CD4-positive, alpha-beta memory T cell (primary cell): ENCODE measurements around the gene ATXN7. TPM values are rescaled to one million over a fixed set of nuclear protein-coding genes. Genes with fewer than 3 reads are reported as not detected.

Experiments used
- CTCF ChIA-PET: fragments of 350-600 bp; sonication (Branson Sonifier 250); formaldehyde crosslinking; loops from one replicate; lab custom pipeline; 2021; ENCODE audit warnings: inconsistent platforms; ENCODE audit not compliant: partially characterized antibody; lab: Charles Lee
- POLR2A ChIA-PET: fragments of 350-600 bp; sonication (Branson Sonifier 250); formaldehyde crosslinking; loops from one replicate; lab custom pipeline; 2021; ENCODE audit not compliant: partially characterized antibody; lab: Charles Lee
- DNase-seq, 5 donors: peaks; one replicate each; pipeline versions ENCODE4 v3.0.0 to v3.0.0-alpha.2; 2020 to 2022; ENCODE audit warnings: mixed read lengths in 1 of 5
- H3K27ac ChIP-seq: one replicate; pipeline ENCODE4 v1.7.0; 2013; ENCODE audit warnings: low read depth, low read length
- H3K27me3 ChIP-seq: 2 replicates; pipeline ENCODE4 v1.7.0; 2013; ENCODE audit warnings: mild to moderate bottlenecking, low read length, moderate library complexity; ENCODE audit not compliant: insufficient read depth
- H3K36me3 ChIP-seq: 2 replicates; pipeline ENCODE4 v1.7.0; 2013; ENCODE audit warnings: mild to moderate bottlenecking, low read length, moderate library complexity; ENCODE audit not compliant: insufficient read depth
- H3K4me1 ChIP-seq: 2 replicates; pipeline ENCODE4 v1.7.0; 2013; ENCODE audit warnings: mild to moderate bottlenecking, low read length, moderate library complexity; ENCODE audit not compliant: insufficient read depth
- H3K4me3 ChIP-seq, 2 donors: one replicate each; pipeline ENCODE4 v1.7.0; 2013; ENCODE audit warnings: low read length in 2 of 2, mild to moderate bottlenecking in 1 of 2
- H3K9me3 ChIP-seq, 2 donors: one replicate each; pipeline ENCODE4 v1.7.0; 2013; ENCODE audit warnings: low read length in 2 of 2, control low read depth in 1 of 2; ENCODE audit not compliant: control insufficient read depth in 1 of 2
- H3K27ac Mint-ChIP-seq, 7 donors: one replicate each; pipeline ENCODE4 v1.8.0; 2020 to 2021; ENCODE audit warnings: mixed read lengths in 7 of 7, mild to moderate bottlenecking in 6 of 7, inconsistent platforms in 3 of 7, moderate library complexity in 3 of 7
- H3K27me3 Mint-ChIP-seq, 2 donors: one replicate each; pipeline ENCODE4 v1.8.0; 2020 to 2021; ENCODE audit warnings: mixed read lengths in 2 of 2
- H3K36me3 Mint-ChIP-seq, 2 donors: one replicate each; pipeline ENCODE4 v1.8.0; 2020 to 2021; ENCODE audit warnings: mixed read lengths in 2 of 2, inconsistent platforms in 1 of 2, mild to moderate bottlenecking in 1 of 2
- H3K4me1 Mint-ChIP-seq, 4 donors: one replicate each; pipeline ENCODE4 v1.8.0; 2020 to 2021; ENCODE audit warnings: mixed read lengths in 4 of 4, mild to moderate bottlenecking in 1 of 4
- H3K4me3 Mint-ChIP-seq, 8 donors: one replicate each; pipeline ENCODE4 v1.8.0; 2020 to 2021; ENCODE audit warnings: mixed read lengths in 8 of 8, mild to moderate bottlenecking in 7 of 8, moderate library complexity in 6 of 8, inconsistent platforms in 3 of 8
- H3K9me3 Mint-ChIP-seq, 8 donors: one replicate each; pipeline ENCODE4 v1.8.0; 2020 to 2021; ENCODE audit warnings: mixed read lengths in 8 of 8, mild to moderate bottlenecking in 5 of 8, inconsistent platforms in 3 of 8, moderate library complexity in 1 of 8
- intact Hi-C: fragments of 100-400 bp; cut with micrococcal nuclease; formaldehyde crosslinking; loops from one replicate; pipeline ENCODE4 v1.15.1; 2023
- polyA plus RNA-seq, 2 donors: library from polyadenylated mRNA; unstranded; fragments of 300-500 nt; fragmentation: Illumina TruSeq; gene quantifications; one replicate each; pipeline ENCODE4 v1.2.3, GENCODE V29; 2021
- total RNA-seq, 2 experiments: library from RNA; stranded (reverse); gene quantifications; one replicate each; pipeline ENCODE4 v1.2.3, GENCODE V29; 2021

The ATXN7 gene
- total and polyA plus RNA-seq, 4 experiments from 2014 or later = 13.4 to 160 (median 89.2) TPM

DNA sequence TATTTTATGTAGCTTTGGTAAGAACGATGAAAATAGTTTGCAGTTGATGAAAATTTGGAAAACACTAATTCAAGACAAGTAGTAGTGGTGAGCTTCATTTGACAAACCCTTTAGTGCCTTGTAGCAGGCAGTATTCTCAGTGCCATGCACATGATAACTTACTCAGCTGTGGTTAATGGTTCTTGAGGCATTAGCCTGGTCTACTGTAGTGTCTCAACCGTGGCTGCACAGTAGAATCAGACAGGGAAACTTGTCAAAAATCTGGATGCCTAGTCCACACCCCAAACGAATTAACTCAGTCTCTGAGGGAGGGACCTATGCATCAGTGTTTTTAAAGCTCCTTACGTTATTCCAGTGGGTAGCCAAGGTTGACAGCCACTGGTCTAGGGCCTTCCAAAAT, 114.2 kb downstream of the ATXN7 start:
- Mint-ChIP-seq H3K4me1 (peaks cover 78 to 100% (median 89%) of the 10 kb centered on the region in 4 donors), H3K36me3 (peaks cover 42 to 54% of the 10 kb centered on the region in 2 donors), H3K4me3 (peak overlapping the region in 7 of 8 donors; percentile 54 to 89 (median 79)), H3K27ac (peak overlapping the region; percentile 83 to 94 (median 91)), H3K27me3 (no peaks in the 10 kb centered on the region), H3K9me3 (peaks cover 0 to 2% (median 0%) of the 10 kb centered on the region in 8 donors)
- Histone ChIP-seq H3K4me3 (no peak overlapping the region), H3K27ac (peak overlapping the region; percentile 70), H3K27me3 (no peaks in the 10 kb centered on the region), H3K9me3 (no peaks in the 10 kb centered on the region), H3K36me3 (peaks cover 32% of the 10 kb centered on the region), H3K4me1 (peaks cover 97% of the 10 kb centered on the region)
- ChIA-PET POLR2A (interaction anchor here (1.5 to 13.9 kb wide), 4 partner anchors 11 to 25 kb away, joined by 7 to 347 read pairs (median 12); no protein-coding TSS in a partner anchor), CTCF (interaction anchor here (0.6 to 29.4 kb wide), 7 partner anchors 15 to 75 kb away, joined by 3 to 875 read pairs (median 5); partner anchors contain the start of genes PSMD6 and SCAANT1)
- intact Hi-C loops = loop anchor here (5.0 kb wide), 1 partner anchor 116 kb away; the partner anchor contains the start of genes ATXN7 and THOC7
- no peak for DNase-seq

DNA sequence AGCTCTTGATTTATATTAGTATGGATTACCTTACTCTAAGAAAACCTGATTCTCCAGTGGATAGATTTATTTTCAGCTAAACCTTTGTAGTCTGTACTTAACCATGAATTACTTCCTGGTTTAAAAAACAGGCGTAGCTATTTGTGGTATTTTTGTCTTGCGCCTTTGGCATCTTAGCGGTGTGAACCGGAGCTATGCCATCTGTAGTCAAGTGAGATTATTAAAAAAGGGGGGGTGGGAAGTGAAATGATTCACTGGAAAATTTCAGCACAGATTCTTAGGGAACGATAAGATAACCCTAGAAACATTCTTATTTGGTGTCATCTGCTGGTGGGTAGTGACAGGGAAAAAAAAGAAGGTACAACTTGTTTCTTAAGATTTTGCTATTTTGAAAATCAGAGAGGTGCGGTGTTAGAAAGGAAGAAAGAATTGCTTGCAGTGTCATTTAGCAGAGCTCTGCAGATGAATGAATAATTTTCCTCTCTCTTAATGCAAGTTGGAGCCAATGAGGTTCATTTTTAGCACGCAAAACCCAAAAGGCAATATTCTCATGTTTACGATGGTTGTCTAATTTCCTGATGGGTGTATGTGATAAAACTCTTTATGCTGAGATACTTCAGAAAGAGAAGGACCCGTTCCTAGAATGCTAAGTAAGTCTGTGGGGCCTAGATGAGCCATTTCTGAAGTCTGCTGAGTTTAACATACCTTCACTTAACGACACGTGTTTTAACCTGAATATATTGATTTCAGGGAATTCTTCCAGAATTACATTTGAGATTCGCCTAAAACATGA, 115.6 kb downstream of the ATXN7 start:
- CTCF ChIA-PET = interaction anchor here (0.7 to 29.4 kb wide), 7 partner anchors 14 to 70 kb away, joined by 3 to 875 read pairs (median 5); partner anchors contain the start of gene PSMD6
- peak; percentile 62 to 77 (median 67) for DNase-seq
- Histone ChIP-seq H3K27me3 (no peaks in the 10 kb centered on the region), H3K4me1 (peaks cover 93% of the 10 kb centered on the region), H3K9me3 (no peaks in the 10 kb centered on the region), H3K27ac (peak overlapping the region; percentile 70), H3K4me3 (peak overlapping the region; percentile 1 to 39), H3K36me3 (peaks cover 34% of the 10 kb centered on the region)
- H3K4me1 Mint-ChIP-seq = peaks cover 71 to 97% (median 81%) of the 10 kb centered on the region in 4 donors
- no peaks in the 10 kb centered on the region for H3K27me3 Mint-ChIP-seq
- H3K36me3 Mint-ChIP-seq = peaks cover 39 to 50% of the 10 kb centered on the region in 2 donors
- H3K27ac Mint-ChIP-seq = peak overlapping the region; percentile 83 to 94 (median 89)
- H3K9me3 Mint-ChIP-seq = peaks cover 0 to 2% (median 0%) of the 10 kb centered on the region in 8 donors
- POLR2A ChIA-PET = interaction anchor here (1.1 to 13.9 kb wide), 10 partner anchors 12 to 67 kb away, joined by 3 to 347 read pairs (median 7); partner anchors contain the start of genes PSMD6 and SCAANT1
- H3K4me3 Mint-ChIP-seq = peak overlapping the region; percentile 67 to 89 (median 82)
- intact Hi-C loops = loop anchor here (1.0 to 5.0 kb wide), 4 partner anchors 11 to 117 kb away; partner anchors contain the start of genes ATXN7 and THOC7

DNA sequence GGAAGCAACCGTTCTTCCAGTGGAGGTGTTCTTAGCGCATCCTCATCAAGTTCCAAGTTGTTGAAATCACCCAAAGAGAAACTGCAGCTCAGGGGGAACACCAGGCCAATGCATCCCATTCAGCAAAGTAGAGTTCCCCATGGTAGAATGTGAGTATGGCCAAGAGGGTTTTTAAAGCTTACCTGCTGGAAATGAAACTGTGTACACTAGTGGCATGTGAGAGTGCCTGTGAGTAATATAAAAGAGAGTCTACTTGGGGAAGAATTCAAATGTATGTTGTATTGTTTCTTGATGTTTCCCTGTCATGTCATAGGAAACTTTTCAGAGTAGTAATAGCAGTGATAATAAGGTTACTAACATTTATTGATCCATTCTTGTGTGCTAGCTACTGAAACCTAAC, 116.4 kb downstream of the ATXN7 start:
- intact Hi-C loops = no loop called here
- Histone ChIP-seq H3K27ac (peak overlapping the region; percentile 70), H3K36me3 (peaks cover 41% of the 10 kb centered on the region), H3K9me3 (no peaks in the 10 kb centered on the region), H3K27me3 (no peaks in the 10 kb centered on the region), H3K4me1 (peaks cover 91% of the 10 kb centered on the region), H3K4me3 (peak overlapping the region; percentile 1 to 39)
- POLR2A ChIA-PET = interaction anchor here (1.1 to 13.9 kb wide), 8 partner anchors 13 to 68 kb away, joined by 3 to 347 read pairs (median 6); partner anchors contain the start of genes PSMD6 and SCAANT1
- peak overlapping the region; percentile 67 to 89 (median 82) for H3K4me3 Mint-ChIP-seq
- H3K36me3 Mint-ChIP-seq = peaks cover 39 to 56% of the 10 kb centered on the region in 2 donors
- no peak for DNase-seq
- peak overlapping the region; percentile 83 to 94 (median 89) for H3K27ac Mint-ChIP-seq
- H3K27me3 Mint-ChIP-seq = no peaks in the 10 kb centered on the region
- H3K9me3 Mint-ChIP-seq = peaks cover 0 to 2% (median 0%) of the 10 kb centered on the region in 8 donors
- CTCF ChIA-PET = interaction anchor here (6.7 to 29.4 kb wide), 3 partner anchors 13 to 43 kb away, joined by 40 to 875 read pairs (median 179); partner anchors contain the start of gene PSMD6
- peaks cover 70 to 95% (median 80%) of the 10 kb centered on the region in 4 donors for H3K4me1 Mint-ChIP-seq

DNA sequence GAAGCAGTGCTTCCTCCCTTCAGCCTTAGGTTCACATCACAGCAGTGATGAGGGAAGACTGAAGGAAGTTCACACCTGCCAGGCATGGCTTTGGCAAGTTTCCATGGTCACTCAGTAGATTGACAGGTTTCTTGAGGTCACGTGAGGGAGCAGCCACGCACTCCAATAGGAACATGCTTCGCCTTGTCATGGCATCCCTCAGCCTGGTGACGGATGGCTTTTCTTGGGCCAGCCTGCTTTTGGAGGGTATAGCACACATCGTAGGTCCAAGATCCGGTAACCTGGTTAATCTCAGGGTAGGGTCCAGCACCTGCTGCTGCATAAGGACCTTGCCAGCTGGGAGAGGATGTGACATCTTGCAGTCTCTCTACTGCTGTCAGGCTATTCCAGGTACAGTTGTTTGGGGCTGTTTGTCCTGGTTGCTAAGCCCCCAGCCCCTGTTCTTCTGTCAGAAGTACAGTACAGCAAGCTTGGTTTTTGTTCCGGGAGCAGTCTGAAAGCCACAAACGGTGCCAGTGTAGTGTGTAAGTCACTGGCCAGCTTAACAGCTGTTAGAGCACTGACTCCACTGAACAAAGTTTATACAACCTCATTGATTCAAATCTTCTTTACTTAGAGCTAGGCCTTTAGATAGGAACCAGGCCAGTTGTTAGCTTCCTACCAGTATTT, 117.3 kb downstream of the ATXN7 start:
- Histone ChIP-seq H3K27me3 (no peaks in the 10 kb centered on the region), H3K4me1 (peaks cover 86% of the 10 kb centered on the region), H3K36me3 (peaks cover 50% of the 10 kb centered on the region), H3K9me3 (no peaks in the 10 kb centered on the region), H3K4me3 (no peak overlapping the region), H3K27ac (peak overlapping the region; percentile 70)
- Mint-ChIP-seq H3K9me3 (peaks cover 0 to 2% (median 0%) of the 10 kb centered on the region in 8 donors), H3K27ac (peak overlapping the region; percentile 83 to 94 (median 89)), H3K36me3 (peaks cover 48 to 61% of the 10 kb centered on the region in 2 donors), H3K4me3 (peak overlapping the region in 7 of 8 donors; percentile 27 to 89 (median 67)), H3K4me1 (peaks cover 73 to 94% (median 83%) of the 10 kb centered on the region in 4 donors), H3K27me3 (no peaks in the 10 kb centered on the region)
- intact Hi-C loops = no loop called here
- ChIA-PET POLR2A (interaction anchor here (1.0 to 13.9 kb wide), 3 partner anchors 12 to 42 kb away, joined by 3 to 347 read pairs (median 6); partner anchors contain the start of gene PSMD6), CTCF (interaction anchor here (6.7 to 29.4 kb wide), 3 partner anchors 12 to 42 kb away, joined by 40 to 875 read pairs (median 179); partner anchors contain the start of gene PSMD6)
- peak in 2 of 5 donors; percentile 23 to 57 for DNase-seq

DNA sequence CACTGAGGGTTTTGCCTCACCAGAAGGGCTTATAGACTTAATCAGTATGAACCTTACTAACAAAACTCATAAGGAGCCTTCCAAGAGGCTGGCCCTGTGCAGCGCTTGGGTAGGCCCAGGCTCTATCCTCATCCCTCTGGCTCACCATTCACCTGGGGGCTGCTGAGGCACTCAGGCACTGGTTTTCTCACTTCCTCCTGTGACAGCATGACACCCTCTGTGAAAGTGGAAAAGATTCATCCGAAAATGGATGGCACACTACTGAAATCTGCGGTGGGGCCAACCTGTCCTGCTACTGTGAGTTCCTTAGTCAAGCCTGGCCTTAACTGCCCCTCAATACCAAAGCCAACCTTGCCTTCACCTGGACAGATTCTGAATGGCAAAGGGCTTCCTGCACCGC, 118.3 kb downstream of the ATXN7 start:
- H3K27ac Mint-ChIP-seq = peak overlapping the region; percentile 71 to 94 (median 88)
- peak overlapping the region in 7 of 8 donors; percentile 1 to 89 (median 38) for H3K4me3 Mint-ChIP-seq
- CTCF ChIA-PET = interaction anchor here (2.3 to 29.4 kb wide), 4 partner anchors 9 to 19 kb away, joined by 10 to 875 read pairs (median 105); no protein-coding TSS in a partner anchor

DNA sequence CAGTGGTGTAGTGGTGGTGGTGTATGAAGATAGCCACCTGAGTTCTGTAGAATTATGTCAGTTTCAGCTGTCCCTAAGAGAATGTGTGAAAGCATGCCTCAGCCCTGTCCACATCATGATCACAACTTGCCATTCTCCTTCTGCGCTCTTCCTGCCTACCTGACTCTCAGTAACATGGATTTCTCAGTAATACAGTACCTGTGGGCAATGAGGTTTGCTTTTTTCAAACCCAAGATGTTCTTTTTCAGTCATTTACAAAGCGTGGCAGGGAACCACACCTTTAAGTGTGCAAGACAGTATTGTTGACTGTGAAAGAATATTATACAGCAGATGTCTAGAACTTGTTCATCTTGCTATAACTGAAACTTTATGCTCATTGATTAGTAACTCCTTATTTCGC, 120.7 kb downstream of the ATXN7 start:
- Mint-ChIP-seq H3K36me3 (peaks cover 72 to 91% of the 10 kb centered on the region in 2 donors), H3K9me3 (peaks cover 0 to 2% (median 0%) of the 10 kb centered on the region in 8 donors), H3K4me3 (peak overlapping the region in 2 of 8 donors; percentile 23 to 55), H3K27me3 (no peaks in the 10 kb centered on the region), H3K27ac (peak overlapping the region; percentile 25 to 93 (median 57)), H3K4me1 (peaks cover 46 to 80% (median 67%) of the 10 kb centered on the region in 4 donors)
- intact Hi-C loops = no loop called here
- Histone ChIP-seq H3K27ac (no peak overlapping the region), H3K36me3 (peaks cover 81% of the 10 kb centered on the region), H3K27me3 (no peaks in the 10 kb centered on the region), H3K4me1 (peaks cover 59% of the 10 kb centered on the region), H3K9me3 (no peaks in the 10 kb centered on the region), H3K4me3 (no peak overlapping the region)
- DNase-seq = no peak
- CTCF ChIA-PET = interaction anchor here (3.9 to 29.4 kb wide), 2 partner anchors 10 to 21 kb away, joined by 31 to 875 read pairs; no protein-coding TSS in a partner anchor
- POLR2A ChIA-PET = interaction anchor here (0.9 to 13.9 kb wide), 2 partner anchors 17 to 24 kb away, joined by 3 to 347 read pairs; no protein-coding TSS in a partner anchor

More for the DNA sequence above, 118.3 kb downstream of the ATXN7 start:
- Mint-ChIP-seq H3K27me3 (no peaks in the 10 kb centered on the region), H3K9me3 (peaks cover 0 to 2% (median 0%) of the 10 kb centered on the region in 8 donors), H3K4me1 (peaks cover 66 to 93% (median 81%) of the 10 kb centered on the region in 4 donors), H3K36me3 (peaks cover 48 to 71% of the 10 kb centered on the region in 2 donors)
- intact Hi-C loops = no loop called here
- peaks cover 81% of the 10 kb centered on the region for H3K4me1 ChIP-seq
- peak overlapping the region; percentile 70 for H3K27ac ChIP-seq
- peaks cover 56% of the 10 kb centered on the region for H3K36me3 ChIP-seq
- no peaks in the 10 kb centered on the region for H3K9me3 ChIP-seq
- POLR2A ChIA-PET = interaction anchor here (1.1 to 13.9 kb wide), 2 partner anchors 15 to 41 kb away, joined by 5 to 347 read pairs; partner anchors contain the start of gene PSMD6
- DNase-seq = no peak
- H3K4me3 ChIP-seq = no peak overlapping the region
- H3K27me3 ChIP-seq = no peaks in the 10 kb centered on the region
